Central memory CD8-positive, alpha-beta T cell (primary cell): Measurements from ENCODE around the gene CASP5.
"Not testable (repeated sequence)": the region's sequence is repeated elsewhere in the genome, so short reads cannot be mapped to it uniquely, and the experiment has no call there.

Experiments used
- ATAC-seq: fragments of 150-1000 bp; cut with Tn5 transposase; replicated peaks from 2 replicates; pipeline ENCODE4 v1.10.0; 2022; ENCODE audit warnings: mild to moderate bottlenecking, moderate FRiP score, moderate number of reproducible peaks; ENCODE audit not compliant: poor library complexity, severe bottlenecking; ENCODE audit errors: extremely low read depth
- DNase-seq, 2 donors: peaks; one replicate each; pipeline ENCODE4 v3.0.0; 2021; ENCODE audit warnings: low spot score in 2 of 2
- H3K27ac Mint-ChIP-seq: one replicate; pipeline ENCODE4 v1.8.0; 2022; ENCODE audit warnings: low read depth, mild to moderate bottlenecking, moderate library complexity, mixed read lengths
- H3K27me3 Mint-ChIP-seq: one replicate; pipeline ENCODE4 v1.8.0; 2022; ENCODE audit warnings: mixed read lengths
- H3K36me3 Mint-ChIP-seq: one replicate; pipeline ENCODE4 v1.8.0; 2022; ENCODE audit warnings: mild to moderate bottlenecking, moderate library complexity, mixed read lengths; ENCODE audit not compliant: insufficient read depth
- H3K4me1 Mint-ChIP-seq: one replicate; pipeline ENCODE4 v1.8.0; 2022; ENCODE audit warnings: mixed read lengths
- H3K4me3 Mint-ChIP-seq: one replicate; pipeline ENCODE4 v1.8.0; 2022; ENCODE audit warnings: mild to moderate bottlenecking, moderate library complexity, mixed read lengths
- H3K9me3 Mint-ChIP-seq: one replicate; pipeline ENCODE4 v1.8.0; 2022; ENCODE audit warnings: mixed read lengths

The CASP5 gene

GRCh38 chr11:105046898-105047579 is 24.1 kb upstream of the CASP5 start:
- Mint-ChIP-seq H3K9me3 (no peaks in the 10 kb centered on the region), H3K27me3 (no peaks in the 10 kb centered on the region)
- ATAC-seq = no peak

GRCh38 chr11:105045676-105046296 is 22.8 kb upstream of the CASP5 start:
- Mint-ChIP-seq H3K36me3 (peaks cover 1% of the 10 kb centered on the region), H3K4me1 (peaks cover 41% of the 10 kb centered on the region), H3K27ac (peak overlapping the region; percentile 93), H3K4me3 (peak overlapping the region; percentile 90), H3K9me3 (no peaks in the 10 kb centered on the region), H3K27me3 (no peaks in the 10 kb centered on the region)
- DNase-seq (no peak), ATAC-seq (no peak)

More at GRCh38 chr11:105046898-105047579, 24.1 kb upstream of the CASP5 start:
- no peak overlapping the region for H3K4me3 Mint-ChIP-seq
- H3K27ac Mint-ChIP-seq = peak overlapping the region; percentile 77
- no peaks in the 10 kb centered on the region for H3K36me3 Mint-ChIP-seq
- peaks cover 35% of the 10 kb centered on the region for H3K4me1 Mint-ChIP-seq
- DNase-seq = no peak

- peak; percentile 89 for ATAC-seq
- peak within 1 kb of the TSS; percentile 90 for H3K4me3 Mint-ChIP-seq
- not testable (repeated sequence) for DNase-seq, H3K9me3 Mint-ChIP-seq, H3K27me3 Mint-ChIP-seq, H3K36me3 Mint-ChIP-seq
- H3K27ac Mint-ChIP-seq = peak within 1 kb of the TSS; percentile 93
- peaks cover 41% of the 10 kb centered on the region for H3K4me1 Mint-ChIP-seq
Observed at GRCh38 chr11:105044557-105045524, 21.9 kb upstream of the CASP5 start, which contains the start of gene CARD16. CARD16 (minus strand) TSS chr11:105045335; CDS start chr11:105045297, 38 bp downstream.

GRCh38 chr11:105042178-105042577 is 19.2 kb upstream of the CASP5 start:
- no peak for ATAC-seq
- no peak for DNase-seq
- Mint-ChIP-seq H3K4me1 (peaks cover 47% of the 10 kb centered on the region), H3K9me3 (no peaks in the 10 kb centered on the region), H3K27me3 (no peaks in the 10 kb centered on the region), H3K27ac (peak overlapping the region; percentile 93), H3K36me3 (peaks cover 10% of the 10 kb centered on the region), H3K4me3 (peak overlapping the region; percentile 90)

- ATAC-seq = no peak
Observed at GRCh38 chr11:105040703-105041102, 17.7 kb upstream of the CASP5 start.

GRCh38 chr11:105034813-105035620 is 12.0 kb upstream of the CASP5 start, which contains the start of gene CASP1:
CASP1 (minus strand) TSS chr11:105035144; CDS start chr11:105035113, 31 bp downstream.
- Mint-ChIP-seq H3K27me3 (no peaks in the 10 kb centered on the region), H3K4me1 (peaks cover 42% of the 10 kb centered on the region), H3K36me3 (peaks cover 23% of the 10 kb centered on the region), H3K9me3 (no peaks in the 10 kb centered on the region), H3K27ac (peak within 1 kb of the TSS; percentile 91), H3K4me3 (peak within 1 kb of the TSS; percentile 86)
- DNase-seq (no peak), ATAC-seq (peak; percentile 76)

More at GRCh38 chr11:105040703-105041102, 17.7 kb upstream of the CASP5 start:
- no peak overlapping the region for H3K4me3 Mint-ChIP-seq
- no peak for DNase-seq
- H3K9me3 Mint-ChIP-seq = no peaks in the 10 kb centered on the region
- H3K4me1 Mint-ChIP-seq = peaks cover 47% of the 10 kb centered on the region
- peaks cover 10% of the 10 kb centered on the region for H3K36me3 Mint-ChIP-seq
- no peaks in the 10 kb centered on the region for H3K27me3 Mint-ChIP-seq
- H3K27ac Mint-ChIP-seq = no peak overlapping the region

GRCh38 chr11:105034388-105034787 is 11.4 kb upstream of the CASP5 start:
- Mint-ChIP-seq H3K4me1 (peaks cover 42% of the 10 kb centered on the region), H3K36me3 (peaks cover 26% of the 10 kb centered on the region), H3K4me3 (peak overlapping the region; percentile 86), H3K27ac (peak overlapping the region; percentile 91)
- ATAC-seq, H3K9me3 Mint-ChIP-seq, H3K27me3 Mint-ChIP-seq, DNase-seq: not testable (repeated sequence)

GRCh38 chr11:105033781-105034180 is 10.8 kb upstream of the CASP5 start:
- ATAC-seq (peak; percentile 37), DNase-seq (no peak)
- Mint-ChIP-seq H3K4me1 (peaks cover 42% of the 10 kb centered on the region), H3K36me3 (peaks cover 32% of the 10 kb centered on the region), H3K27ac (peak overlapping the region; percentile 91), H3K4me3 (peak overlapping the region; percentile 86), H3K9me3 (no peaks in the 10 kb centered on the region), H3K27me3 (no peaks in the 10 kb centered on the region)

GRCh38 chr11:105033343-105033742 is 10.4 kb upstream of the CASP5 start:
- peaks cover 35% of the 10 kb centered on the region for H3K36me3 Mint-ChIP-seq
- H3K27ac Mint-ChIP-seq = peak overlapping the region; percentile 91
- H3K9me3 Mint-ChIP-seq = no peaks in the 10 kb centered on the region
- H3K27me3 Mint-ChIP-seq = no peaks in the 10 kb centered on the region
- DNase-seq (no peak), ATAC-seq (no peak)
- peak overlapping the region; percentile 86 for H3K4me3 Mint-ChIP-seq
- H3K4me1 Mint-ChIP-seq = peaks cover 40% of the 10 kb centered on the region

GRCh38 chr11:105032495-105032894 is 9.5 kb upstream of the CASP5 start:
- H3K27me3 Mint-ChIP-seq = no peaks in the 10 kb centered on the region
- no peaks in the 10 kb centered on the region for H3K9me3 Mint-ChIP-seq
- peaks cover 41% of the 10 kb centered on the region for H3K4me1 Mint-ChIP-seq
- DNase-seq (no peak), ATAC-seq (no peak)
- peaks cover 39% of the 10 kb centered on the region for H3K36me3 Mint-ChIP-seq
- peak overlapping the region; percentile 86 for H3K4me3 Mint-ChIP-seq
- peak overlapping the region; percentile 91 for H3K27ac Mint-ChIP-seq

- ATAC-seq (no peak), DNase-seq (no peak)
- no peaks in the 10 kb centered on the region for H3K9me3 Mint-ChIP-seq
- H3K36me3 Mint-ChIP-seq = peaks cover 63% of the 10 kb centered on the region
- no peaks in the 10 kb centered on the region for H3K27me3 Mint-ChIP-seq
- peaks cover 21% of the 10 kb centered on the region for H3K4me1 Mint-ChIP-seq
- H3K4me3 Mint-ChIP-seq = no peak overlapping the region
- H3K27ac Mint-ChIP-seq = peak overlapping the region; percentile 44
Observed at GRCh38 chr11:105027678-105028077, 4.7 kb upstream of the CASP5 start.
